ENCODE results near the gene PRDM16. TPM values are rescaled to one million over a fixed set of nuclear protein-coding genes. Genes with fewer than 3 reads are reported as not detected.

PRDM16 gene
- polyA plus RNA-seq, 1 of the 3 experiments (the other 2 are of a cell fraction), result not detected

- 73% methylated on average over 4 of the region's 4 CpGs for WGBS (ENCODE audit: low lambda C conversion rate)
These were observed 188.8 kb downstream of the PRDM16 start for GRCh38 chr1:3257788-3258187.

GRCh38 chr1:3258386-3259003, 189.5 kb downstream of the PRDM16 start:
- no peak overlapping the region for H3K4me2 ChIP-seq
- TF ChIP-seq CTCF (IDR thresholded peaks at IDR 0.05) (no peak), NRF1 (IDR thresholded peaks at IDR 0.05; ENCODE audit: low read depth, low read length) (no peak), SMC3 (IDR thresholded peaks at IDR 0.05; ENCODE audit: low read depth, low read length) (no peak), GATA2 (CRISPR knock-in tag; IDR thresholded peaks at IDR 0.05) (no peak), MEF2A (IDR thresholded peaks at IDR 0.05; ENCODE audit: borderline replicate concordance, low read depth) (no peak), ZBTB33 (IDR thresholded peaks at IDR 0.05; ENCODE audit: borderline replicate concordance, low read depth) (no peak), GABPA (IDR thresholded peaks at IDR 0.05; ENCODE audit: low read depth) (no peak), FOXJ3 (CRISPR knock-in tag; IDR thresholded peaks at IDR 0.05) (no peak), IRF3 (IDR thresholded peaks at IDR 0.05; ENCODE audit: low read depth, low read length) (no peak), NFIC (IDR thresholded peaks at IDR 0.05; ENCODE audit: borderline replicate concordance) (no peak)
- WGBS (ENCODE audit: low lambda C conversion rate), result 10% methylated on average over 15 of the region's 16 CpGs
- POLR2A ChIA-PET, result no interaction called here
- no peaks in the 10 kb centered on the region for H4K20me1 ChIP-seq (ENCODE audit: insufficient read depth)
- H2AFZ ChIP-seq (ENCODE audit: low read depth), result no peak overlapping the region
- no peak overlapping the region for H3K9ac ChIP-seq
- H3K4me1 ChIP-seq (ENCODE audit: control insufficient read depth in 1 of 2, insufficient read depth in 2 of 2, low read depth in 1 of 2, low read length in 1 of 2), result no peaks in the 10 kb centered on the region
- no peaks in the 10 kb centered on the region for H3K79me2 ChIP-seq (ENCODE audit: insufficient read depth)
- no peaks in the 10 kb centered on the region for H3K9me2 ChIP-seq
- H3F3A ChIP-seq (replicated peaks; ENCODE audit: insufficient read depth), result no peaks in the 10 kb centered on the region
- no peak for DNase-seq
- H3K9me3 ChIP-seq, result no peaks in the 10 kb centered on the region
- CTCF ChIA-PET, result no interaction called here
- H3K4me3 ChIP-seq (ENCODE audit: low read depth in 2 of 2, low read length in 1 of 2), result no peak overlapping the region
- H3K27me3 ChIP-seq (ENCODE audit: insufficient read depth), result no peaks in the 10 kb centered on the region
- H3K27ac ChIP-seq (ENCODE audit: low read depth in 2 of 2, low read length in 1 of 2), result no peak overlapping the region
- no peaks in the 10 kb centered on the region for H3K36me3 ChIP-seq (replicated peaks in 1 of 2; ENCODE audit: control insufficient read depth in 1 of 2, insufficient read depth in 2 of 2, low read length in 1 of 2)

More at GRCh38 chr1:3257788-3258187, 188.8 kb downstream of the PRDM16 start:
- TF ChIP-seq SIN3A (IDR thresholded peaks at IDR 0.05; ENCODE audit: borderline replicate concordance, low read depth, low read length), result no peak
- 0 out of 2 replicates have a peak, but pooled peaks have one; percentile 47 for TF ChIP-seq REST (IDR thresholded peaks at IDR 0.05; ENCODE audit: low read depth, low read length)
- TF ChIP-seq TEAD4 (IDR thresholded peaks at IDR 0.05; ENCODE audit: borderline replicate concordance, insufficient read depth), result no peak
- Histone ChIP-seq H3F3A (replicated peaks; ENCODE audit: insufficient read depth) (no peaks in the 10 kb centered on the region), H4K20me1 (ENCODE audit: insufficient read depth) (no peaks in the 10 kb centered on the region), H2AFZ (ENCODE audit: low read depth) (no peak overlapping the region), H3K4me3 (ENCODE audit: low read depth in 2 of 2, low read length in 1 of 2) (no peak overlapping the region), H3K36me3 (replicated peaks in 1 of 2; ENCODE audit: control insufficient read depth in 1 of 2, insufficient read depth in 2 of 2, low read length in 1 of 2) (no peaks in the 10 kb centered on the region), H3K4me1 (ENCODE audit: control insufficient read depth in 1 of 2, insufficient read depth in 2 of 2, low read depth in 1 of 2, low read length in 1 of 2) (no peaks in the 10 kb centered on the region), H3K27ac (ENCODE audit: low read depth in 2 of 2, low read length in 1 of 2) (no peak overlapping the region), H3K27me3 (ENCODE audit: insufficient read depth) (no peaks in the 10 kb centered on the region), H3K9me2 (no peaks in the 10 kb centered on the region), H3K9me3 (no peaks in the 10 kb centered on the region), H3K79me2 (ENCODE audit: insufficient read depth) (no peaks in the 10 kb centered on the region), H3K4me2 (no peak overlapping the region), H3K9ac (no peak overlapping the region)
- DNase-seq, result no peak
- ChIA-PET CTCF (no interaction called here), POLR2A (no interaction called here)

Data from SK-N-SH (cell line).